Measurements from ENCODE around the gene SLC41A2. TPM values are rescaled to one million over a fixed set of nuclear protein-coding genes. Genes with fewer than 3 reads are reported as not detected.

Gene SLC41A2, protein sequence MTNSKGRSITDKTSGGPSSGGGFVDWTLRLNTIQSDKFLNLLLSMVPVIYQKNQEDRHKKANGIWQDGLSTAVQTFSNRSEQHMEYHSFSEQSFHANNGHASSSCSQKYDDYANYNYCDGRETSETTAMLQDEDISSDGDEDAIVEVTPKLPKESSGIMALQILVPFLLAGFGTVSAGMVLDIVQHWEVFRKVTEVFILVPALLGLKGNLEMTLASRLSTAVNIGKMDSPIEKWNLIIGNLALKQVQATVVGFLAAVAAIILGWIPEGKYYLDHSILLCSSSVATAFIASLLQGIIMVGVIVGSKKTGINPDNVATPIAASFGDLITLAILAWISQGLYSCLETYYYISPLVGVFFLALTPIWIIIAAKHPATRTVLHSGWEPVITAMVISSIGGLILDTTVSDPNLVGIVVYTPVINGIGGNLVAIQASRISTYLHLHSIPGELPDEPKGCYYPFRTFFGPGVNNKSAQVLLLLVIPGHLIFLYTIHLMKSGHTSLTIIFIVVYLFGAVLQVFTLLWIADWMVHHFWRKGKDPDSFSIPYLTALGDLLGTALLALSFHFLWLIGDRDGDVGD
- 19.9 to 24.8 TPM (median 22.9 TPM) in 5 replicates for total RNA-seq (2022; extraction: Qiagen RNA extraction; ENCODE audit: low read depth)

DNA sequence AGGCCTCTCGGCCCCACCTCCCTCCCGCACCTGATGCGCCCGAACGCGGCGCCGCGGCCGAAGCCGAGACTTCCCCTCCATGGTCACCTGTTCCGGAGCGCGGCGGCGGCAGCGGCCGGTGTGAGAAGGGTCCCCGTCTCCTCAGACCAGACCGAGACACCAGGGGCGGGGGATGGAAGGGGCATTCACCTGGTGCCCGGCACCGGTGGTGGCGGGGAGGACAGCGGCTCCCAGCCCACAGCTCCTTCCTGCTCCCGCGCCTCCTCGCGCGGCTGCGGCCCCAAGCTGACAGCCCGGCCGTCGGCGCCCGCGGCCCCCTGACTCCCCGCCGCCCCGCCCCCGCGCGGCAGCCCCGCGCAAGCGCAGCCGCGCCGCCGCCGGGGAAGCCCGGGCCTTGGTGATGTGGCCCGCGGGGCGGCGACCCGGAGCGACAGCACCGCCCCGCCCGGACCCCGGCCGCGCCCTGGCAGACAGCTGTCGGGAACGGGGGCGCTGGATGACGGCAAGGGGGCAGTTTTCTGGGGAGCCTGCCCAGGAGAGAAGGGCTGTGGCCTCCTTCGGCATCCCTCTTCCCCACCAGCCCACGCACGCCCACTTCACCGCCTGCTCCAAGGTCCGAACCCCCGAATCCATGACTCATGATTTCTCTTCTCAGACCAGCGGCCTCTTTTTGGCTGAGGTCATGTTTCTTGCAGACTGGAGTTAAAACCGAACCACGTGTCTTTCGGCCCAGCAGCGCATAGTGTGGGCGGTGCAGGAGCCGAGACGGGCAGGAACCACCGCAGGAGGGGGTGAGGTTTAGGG, at the start of gene SLC41A2:
Gene SLC41A2 (minus strand): TSS at position 290 of the 804 bp plus-strand sequence. CDS start 29,763 bp downstream, outside the sequence.

DNA sequence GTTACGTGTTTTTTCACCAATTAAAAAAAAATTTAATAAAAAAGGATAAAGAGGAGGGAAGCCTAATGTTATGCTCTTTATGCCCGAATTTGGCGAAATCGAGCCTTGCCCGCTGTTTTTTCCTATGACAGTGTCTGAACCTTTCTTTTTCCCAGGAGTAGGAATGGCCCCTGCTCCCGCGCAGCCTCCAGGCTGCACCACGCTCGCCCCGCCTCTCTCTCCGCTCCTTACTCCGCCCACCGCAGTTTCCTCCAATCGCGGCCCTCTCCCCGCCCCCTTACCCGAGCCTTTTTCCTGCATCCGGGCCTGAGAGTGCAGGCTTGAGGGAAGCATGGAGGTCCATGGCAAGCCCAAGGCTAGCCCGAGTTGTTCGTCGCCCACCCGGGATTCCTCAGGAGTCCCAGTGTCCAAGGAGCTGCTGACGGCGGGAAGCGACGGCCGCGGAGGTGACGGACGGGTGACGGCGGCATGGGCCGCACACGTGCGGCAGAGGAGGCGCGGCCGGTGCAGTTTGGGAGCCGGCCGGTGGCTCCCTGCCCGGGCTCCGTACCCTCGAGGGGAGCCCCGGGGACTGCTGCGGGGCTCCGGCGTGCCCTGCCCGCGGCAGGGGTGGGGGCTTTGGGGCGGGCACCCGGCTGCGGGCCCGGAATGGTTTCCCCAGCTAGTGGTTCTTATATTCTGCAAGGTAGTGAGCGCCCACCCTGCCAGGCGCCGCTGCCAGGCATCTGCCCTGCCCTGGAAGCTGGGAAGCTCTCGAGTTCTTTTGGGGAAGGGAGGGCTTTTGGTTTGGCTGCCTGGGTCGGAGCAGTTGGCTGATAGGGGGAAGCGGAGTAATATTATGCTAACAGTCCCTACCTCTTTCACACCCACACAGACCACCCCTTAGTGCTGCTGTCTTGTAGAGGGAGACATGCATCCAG, 28.2 kb upstream of the SLC41A2 start, which contains the start of gene NOPCHAP1:
Gene NOPCHAP1 (plus strand): TSS at position 295 of the 920 bp plus-strand sequence. CDS start 37 bp downstream, at position 332.

Other genes with a start within 250 kb of the SLC41A2 start
- 36.5 to 37.7 TPM (median 37.2 TPM) in 5 replicates for gene NOPCHAP1, start 28.0 kb upstream of the SLC41A2 start, total RNA-seq (2022; extraction: Qiagen RNA extraction; ENCODE audit: low read depth)
- gene ALDH1L2, start 126.2 kb upstream of the SLC41A2 start, total RNA-seq (2022; extraction: Qiagen RNA extraction; ENCODE audit: low read depth): 2.8 to 3.6 TPM (median 3.3 TPM) in 5 replicates
- gene WASHC4, start 149.4 kb upstream of the SLC41A2 start, total RNA-seq (2022; extraction: Qiagen RNA extraction; ENCODE audit: low read depth): 19.0 to 28.2 TPM (median 22.3 TPM) in 5 replicates